Neuronal stem cell (in vitro differentiated cells): ENCODE data around the gene ACTR3.

Experiments used
- DNase-seq: peaks from one replicate; pipeline ENCODE4 v3.0.0-alpha.2; 2013; ENCODE audit warnings: low spot score
- H2AFZ ChIP-seq: one replicate; pipeline ENCODE4 v1.6.1; 2013; ENCODE audit warnings: mild to moderate bottlenecking, low read length, inconsistent platforms
- H2AK5ac ChIP-seq: 2 replicates; pipeline ENCODE4 v1.6.1; 2013; ENCODE audit warnings: low read depth, mild to moderate bottlenecking, inconsistent platforms, low read length, moderate library complexity, mixed read lengths
- H2BK120ac ChIP-seq: 2 replicates; pipeline ENCODE4 v1.6.1; 2013; ENCODE audit warnings: low read depth, mild to moderate bottlenecking, inconsistent platforms, low read length, moderate library complexity, mixed read lengths
- H2BK12ac ChIP-seq: one replicate; pipeline ENCODE4 v1.6.1; 2013; ENCODE audit warnings: low read length, inconsistent platforms
- H2BK15ac ChIP-seq: 2 replicates; pipeline ENCODE4 v1.6.1; 2013; ENCODE audit warnings: mild to moderate bottlenecking, low read length, inconsistent platforms, mixed read lengths
- H2BK5ac ChIP-seq: one replicate; pipeline ENCODE4 v1.6.1; 2013; ENCODE audit warnings: inconsistent platforms, mild to moderate bottlenecking, low read length, moderate library complexity
- H3K14ac ChIP-seq: one replicate; pipeline ENCODE4 v1.6.1; 2013; ENCODE audit warnings: low read length, inconsistent platforms
- H3K18ac ChIP-seq: 2 replicates; pipeline ENCODE4 v1.6.1; 2013; ENCODE audit warnings: low read length, inconsistent platforms
- H3K23ac ChIP-seq: 2 replicates; pipeline ENCODE4 v1.6.1; 2013; ENCODE audit warnings: low read depth, mild to moderate bottlenecking, mixed read lengths, low read length, inconsistent platforms; ENCODE audit not compliant: poor library complexity
- H3K27ac ChIP-seq: replicated peaks from 3 replicates; pipeline ENCODE4 v1.5.1; 2013; ENCODE audit warnings: low read length, inconsistent platforms
- H3K27me3 ChIP-seq, 3 experiments: 2 replicates each; pipeline ENCODE4 v1.6.1; 2013; ENCODE audit warnings: low read length in 3 of 3, mild to moderate bottlenecking in 2 of 3, inconsistent platforms in 1 of 3, low read depth in 1 of 3, mixed read lengths in 1 of 3, moderate library complexity in 1 of 3; ENCODE audit not compliant: control insufficient read depth in 3 of 3, insufficient read depth in 3 of 3
- H3K36me3 ChIP-seq, 2 donors: replicated peaks in 1 of 2; 2 replicates each; pipeline ENCODE4 v1.6.1; 2013; ENCODE audit warnings: low read length in 2 of 2; ENCODE audit not compliant: control insufficient read depth in 2 of 2, insufficient read depth in 2 of 2
- H3K4ac ChIP-seq: 2 replicates; pipeline ENCODE4 v1.6.1; 2013; ENCODE audit warnings: inconsistent platforms, mild to moderate bottlenecking, low read length, moderate library complexity
- H3K4me1 ChIP-seq, 2 donors: 1 replicate in 1 of 2; 2 replicates in 1 of 2; pipeline ENCODE4 v1.6.1; 2013; ENCODE audit warnings: low read length in 2 of 2, low read depth in 1 of 2; ENCODE audit not compliant: control insufficient read depth in 2 of 2, insufficient read depth in 1 of 2
- H3K4me2 ChIP-seq: one replicate; pipeline ENCODE4 v1.6.1; 2013; ENCODE audit warnings: mild to moderate bottlenecking, low read length, inconsistent platforms; ENCODE audit not compliant: insufficient read depth, poor library complexity, severe bottlenecking
- H3K4me3 ChIP-seq, 2 donors: 2 replicates each; pipeline ENCODE4 v1.5.1; 2013; ENCODE audit warnings: low read length in 2 of 2, mild to moderate bottlenecking in 2 of 2, inconsistent platforms in 1 of 2, moderate library complexity in 1 of 2
- H3K79me1 ChIP-seq: one replicate; pipeline ENCODE4 v1.6.1; 2013; ENCODE audit warnings: low read depth, mild to moderate bottlenecking, inconsistent platforms, low read length, moderate library complexity
- H3K9ac ChIP-seq: one replicate; pipeline ENCODE4 v1.6.1; 2013; ENCODE audit warnings: mild to moderate bottlenecking, low read depth, low read length, inconsistent platforms; ENCODE audit not compliant: poor library complexity
- H3K9me3 ChIP-seq, 2 donors: replicated peaks in 1 of 2; 2 replicates each; pipeline versions ENCODE3 to v1.6.1; 2013; ENCODE audit warnings: low read length in 2 of 2, mild to moderate bottlenecking in 2 of 2, inconsistent platforms in 1 of 2, low read depth in 1 of 2, mixed read lengths in 1 of 2, moderate library complexity in 1 of 2; ENCODE audit not compliant: control insufficient read depth in 2 of 2, insufficient read depth in 1 of 2
- H4K8ac ChIP-seq: one replicate; pipeline ENCODE4 v1.6.1; 2013; ENCODE audit warnings: low read depth, mild to moderate bottlenecking, inconsistent platforms, low read length, moderate library complexity
- H4K91ac ChIP-seq: one replicate; pipeline ENCODE4 v1.6.1; 2013; ENCODE audit warnings: low read length, low read depth, mild to moderate bottlenecking, inconsistent platforms; ENCODE audit not compliant: poor library complexity
- WGBS, 2 donors: extraction: QIAGEN DNeasy Blood & Tissue Kit; methylation state at CpG; one replicate each; pipeline ENCODE4 v1.1.7; 2013; ENCODE audit warnings: missing lambda C conversion rate in 2 of 2, mixed read lengths in 1 of 2; ENCODE audit not compliant: insufficient read length in 2 of 2, insufficient replicate concordance in 1 of 2; ENCODE audit errors: extremely low coverage in 2 of 2; 5-methylcytosine and 5-hydroxymethylcytosine counted together

Gene ACTR3

DNA sequence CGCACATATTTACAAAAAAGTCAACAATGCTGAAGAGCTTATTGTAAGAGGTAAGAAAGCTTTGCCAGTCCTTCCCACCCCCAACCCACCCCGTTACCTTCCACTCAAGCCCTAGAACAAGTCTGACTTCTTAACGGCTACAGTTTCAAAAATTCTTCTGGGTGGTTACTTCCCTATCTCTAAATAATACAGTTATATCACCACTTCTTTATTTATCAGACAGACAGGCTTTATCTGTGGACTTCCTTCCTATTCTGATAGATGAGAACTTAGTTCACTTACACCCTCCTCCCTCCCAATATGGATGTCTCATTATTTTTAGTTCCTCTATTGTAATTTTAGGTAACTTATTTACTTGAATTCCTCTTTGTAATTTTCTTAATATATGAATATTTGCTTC, 26.7 kb upstream of the ACTR3 start:
- WGBS, 2 donors, result no CpG with 5 or more reads among the region's 3 CpGs
- Histone ChIP-seq H2AK5ac (no peak overlapping the region), H3K79me1 (no peaks in the 10 kb centered on the region), H2BK12ac (no peak overlapping the region), H3K14ac (no peak overlapping the region), H3K4me2 (no peak overlapping the region), H2BK5ac (no peak overlapping the region), H3K27ac (no peak overlapping the region), H3K23ac (no peak overlapping the region), H3K9ac (no peak overlapping the region), H2AFZ (no peak overlapping the region), H2BK120ac (no peak overlapping the region), H3K4me1 (peaks cover 0 to 7% of the 10 kb centered on the region in 2 donors), H3K36me3 (no peaks in the 10 kb centered on the region), H3K4ac (no peak overlapping the region), H2BK15ac (no peak overlapping the region), H3K4me3 (no peak overlapping the region), H4K8ac (no peak overlapping the region), H3K9me3 (no peaks in the 10 kb centered on the region), H3K18ac (no peak overlapping the region), H3K27me3 (no peaks in the 10 kb centered on the region), H4K91ac (no peak overlapping the region)
- DNase-seq, result no peak

DNA sequence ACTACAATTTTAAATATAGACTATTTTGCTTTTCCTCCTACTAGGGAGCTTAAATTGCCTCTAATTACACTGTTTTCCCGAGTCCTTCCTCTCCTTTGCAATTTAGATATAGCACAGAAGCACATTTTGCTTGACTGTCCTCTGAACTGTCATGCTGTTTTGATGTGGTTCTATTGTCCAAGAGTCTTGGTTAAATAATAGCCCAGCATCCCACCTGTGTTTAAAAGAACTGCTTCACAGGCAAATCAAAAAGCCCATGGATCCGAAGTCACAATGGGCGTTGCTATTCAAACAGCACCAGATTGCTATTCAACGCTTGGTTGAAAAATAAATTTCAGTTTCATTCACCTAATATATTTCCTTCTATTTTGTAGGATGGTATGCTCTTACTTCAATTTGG, 22.3 kb upstream of the ACTR3 start:
- H3K27ac ChIP-seq, result no peak overlapping the region
- no peak overlapping the region for H3K4me3 ChIP-seq
- H3K4me2 ChIP-seq, result no peak overlapping the region
- no peaks in the 10 kb centered on the region for H3K79me1 ChIP-seq
- H3K36me3 ChIP-seq, result no peaks in the 10 kb centered on the region
- no peak overlapping the region for H2BK5ac ChIP-seq
- H4K91ac ChIP-seq, result no peak overlapping the region
- H3K18ac ChIP-seq, result no peak overlapping the region
- no peak overlapping the region for H2BK12ac ChIP-seq
- no peaks in the 10 kb centered on the region for H3K27me3 ChIP-seq
- no CpG with 5 or more reads among the region's 4 CpGs for WGBS, 2 donors
- H2BK120ac ChIP-seq, result no peak overlapping the region
- no peak overlapping the region for H2BK15ac ChIP-seq
- DNase-seq, result no peak
- H3K23ac ChIP-seq, result no peak overlapping the region
- no peak overlapping the region for H2AFZ ChIP-seq
- no peak overlapping the region for H3K4ac ChIP-seq
- H2AK5ac ChIP-seq, result no peak overlapping the region
- no peak overlapping the region for H3K9ac ChIP-seq
- H4K8ac ChIP-seq, result no peak overlapping the region
- no peak overlapping the region for H3K14ac ChIP-seq
- no peaks in the 10 kb centered on the region for H3K9me3 ChIP-seq
- H3K4me1 ChIP-seq, result peaks cover 0 to 7% of the 10 kb centered on the region in 2 donors

DNA sequence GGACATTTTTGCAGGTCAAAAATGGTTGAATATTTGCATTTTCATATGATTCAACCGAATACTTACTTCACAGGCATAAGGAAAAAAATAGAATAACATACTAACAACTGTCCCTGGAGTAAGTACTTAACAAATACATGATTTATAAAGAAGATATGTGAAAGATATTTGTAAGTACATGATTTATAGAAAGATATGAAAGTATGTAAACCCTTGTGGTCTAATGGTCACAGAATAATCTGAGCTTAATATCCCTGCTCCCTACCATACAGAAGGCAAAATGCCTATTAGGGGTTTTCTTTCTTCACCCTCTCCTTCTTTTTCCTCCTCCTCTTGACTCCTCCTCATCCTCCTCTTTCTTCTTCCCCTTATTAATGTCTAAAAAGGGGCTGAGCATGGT, 20.6 kb upstream of the ACTR3 start:
- DNase-seq, result no peak
- Histone ChIP-seq H2BK120ac (no peak overlapping the region), H3K4me1 (peaks cover 0 to 7% of the 10 kb centered on the region in 2 donors), H2BK15ac (no peak overlapping the region), H3K4me3 (no peak overlapping the region), H3K27me3 (no peaks in the 10 kb centered on the region), H3K9me3 (no peaks in the 10 kb centered on the region), H3K79me1 (no peaks in the 10 kb centered on the region), H4K91ac (no peak overlapping the region), H3K23ac (no peak overlapping the region), H3K18ac (no peak overlapping the region), H2AK5ac (no peak overlapping the region), H2BK5ac (no peak overlapping the region), H3K14ac (no peak overlapping the region), H3K36me3 (no peaks in the 10 kb centered on the region), H3K4ac (no peak overlapping the region), H3K27ac (no peak overlapping the region), H3K9ac (no peak overlapping the region), H2BK12ac (no peak overlapping the region), H3K4me2 (no peak overlapping the region), H4K8ac (no peak overlapping the region), H2AFZ (no peak overlapping the region)
- WGBS, 2 donors, result no CpG with 5 or more reads among the region's 1 CpG

DNA sequence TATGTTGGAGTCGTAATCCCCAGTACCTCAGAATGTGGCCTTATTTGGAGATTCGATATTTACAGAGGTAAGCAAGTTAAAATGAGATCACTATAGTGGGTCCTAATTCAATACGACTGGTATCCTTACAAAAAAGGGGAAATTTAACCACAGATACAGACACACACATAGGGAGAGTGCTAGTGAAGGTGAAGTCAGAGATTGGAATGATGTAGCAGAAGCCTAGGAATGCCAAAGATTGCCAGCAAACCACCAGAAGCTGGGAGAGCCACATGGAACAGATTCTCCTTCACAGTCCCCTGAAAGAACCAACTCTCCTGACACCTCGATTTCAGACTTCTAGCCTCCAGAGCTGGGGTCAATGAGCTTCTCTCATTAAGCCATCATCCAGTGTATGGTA, 17.7 kb upstream of the ACTR3 start:
- Histone ChIP-seq H3K79me1 (no peaks in the 10 kb centered on the region), H4K8ac (no peak overlapping the region), H2BK5ac (no peak overlapping the region), H3K9ac (no peak overlapping the region), H3K27me3 (no peaks in the 10 kb centered on the region), H3K23ac (no peak overlapping the region), H3K27ac (no peak overlapping the region), H2BK12ac (no peak overlapping the region), H2BK120ac (no peak overlapping the region), H3K36me3 (no peaks in the 10 kb centered on the region), H3K9me3 (no peaks in the 10 kb centered on the region), H3K4me1 (peaks cover 0 to 7% of the 10 kb centered on the region in 2 donors), H3K4me2 (no peak overlapping the region), H3K14ac (no peak overlapping the region), H2AK5ac (no peak overlapping the region), H2BK15ac (no peak overlapping the region), H3K4ac (no peak overlapping the region), H3K4me3 (no peak overlapping the region), H3K18ac (no peak overlapping the region), H4K91ac (no peak overlapping the region), H2AFZ (no peak overlapping the region)
- WGBS, 2 donors, result no CpG with 5 or more reads among the region's 4 CpGs
- DNase-seq, result no peak
